ENCODE data around the gene TMEM132E.

- TF ChIP-seq SIX5 (IDR thresholded peaks at IDR 0.05; ENCODE audit: low read depth, low read length) (no peak), E2F6 (IDR thresholded peaks at IDR 0.05) (no peak), ZNF274 (IDR thresholded peaks at IDR 0.05; ENCODE audit: borderline replicate concordance, extremely low read depth, low read length) (no peak), CTCF (IDR thresholded peaks at IDR 0.05; ENCODE audit: control extremely low read depth in 1 of 3, insufficient read depth in 1 of 3, low read depth in 1 of 3, low read length in 3 of 3) (no peak), SUZ12 (IDR thresholded peaks at IDR 0.05; ENCODE audit: low read length) (no peak), ATF3 (IDR thresholded peaks at IDR 0.05; ENCODE audit: insufficient read depth, low read depth, low read length) (no peak), POLR2A (IDR thresholded peaks at IDR 0.05; ENCODE audit: control extremely low read depth in 1 of 2, low read depth in 2 of 2, low read length in 2 of 2) (no peak), EZH2 (IDR thresholded peaks at IDR 0.05; ENCODE audit: low read depth, low read length, severe bottlenecking) (no peak), KDM1A (IDR thresholded peaks at IDR 0.05; ENCODE audit: borderline replicate concordance, low read length) (no peak), KDM5A (IDR thresholded peaks at IDR 0.05; ENCODE audit: low read length) (no peak), MAX (IDR thresholded peaks at IDR 0.05) (no peak), JUN (IDR thresholded peaks at IDR 0.05; ENCODE audit: low read depth, low read length) (no peak), ASH2L (IDR thresholded peaks at IDR 0.05; ENCODE audit: low read length) (no peak)
These were observed 8.9 kb downstream of the TMEM132E start for GRCh38 chr17:34588266-34588665.

Measured in H1 (cell line).